Neural cell (in vitro differentiated cells): Measurements from ENCODE around the gene MAP3K20. TPM values are rescaled to one million over a fixed set of nuclear protein-coding genes. Genes with fewer than 3 reads are reported as not detected.

ENCODE experiments used
- H2AFZ ChIP-seq: fragments of 200-600, 300-800 bp; sonication (generic), shearing (Covaris generic); 2 replicates; pipeline ENCODE4 v1.6.0; 2014; ENCODE audit warnings: low read depth, mild to moderate bottlenecking, antibody characterized with exemption, low read length, moderate library complexity
- H3F3A ChIP-seq: fragments of 200-600 bp; shearing (Covaris generic); 2 replicates; pipeline ENCODE4 v1.6.1; 2016; ENCODE audit warnings: mild to moderate bottlenecking, moderate library complexity, mixed read lengths, antibody characterized with exemption, low read length; ENCODE audit not compliant: insufficient read depth, poor library complexity, severe bottlenecking
- H3K27ac ChIP-seq: fragments of 200-600, 300-800 bp; sonication (generic), shearing (Covaris generic); 2 replicates; pipeline ENCODE4 v1.5.1; 2014; ENCODE audit warnings: mild to moderate bottlenecking, low read length, moderate library complexity
- H3K27me3 ChIP-seq: fragments of 300-800, 200-600 bp; sonication (generic), shearing (Covaris generic); 2 replicates; pipeline ENCODE4 v1.6.0; 2014; ENCODE audit warnings: mild to moderate bottlenecking, low read depth, low read length, moderate library complexity; ENCODE audit not compliant: insufficient read depth
- H3K36me3 ChIP-seq: fragments of 300-800, 200-600 bp; sonication (generic), shearing (Covaris generic); 2 replicates; pipeline ENCODE4 v1.5.1; 2014; ENCODE audit warnings: mild to moderate bottlenecking, antibody characterized with exemption, low read length, moderate library complexity; ENCODE audit not compliant: insufficient read depth
- H3K4me2 ChIP-seq: fragments of 300-800, 200-600 bp; sonication (generic), shearing (Covaris generic); 2 replicates; pipeline ENCODE4 v1.6.0; 2014; ENCODE audit warnings: mild to moderate bottlenecking, low read length
- H3K4me3 ChIP-seq: fragments of 300-800, 200-600 bp; sonication (generic), shearing (Covaris generic); 2 replicates; pipeline ENCODE4 v1.5.1; 2014; ENCODE audit warnings: mild to moderate bottlenecking, low read length, moderate library complexity
- H3K79me2 ChIP-seq: fragments of 200-600 bp; shearing (Covaris generic); replicated peaks from 2 replicates; pipeline ENCODE4 v1.6.0; 2014; ENCODE audit warnings: mild to moderate bottlenecking, low read length, moderate library complexity; ENCODE audit not compliant: insufficient read depth
- H3K9ac ChIP-seq: fragments of 300-800, 200-600 bp; sonication (generic), shearing (Covaris generic); 2 replicates; pipeline ENCODE4 v1.6.1; 2016; ENCODE audit warnings: mild to moderate bottlenecking, low read length, mixed read lengths
- H3K9me2 ChIP-seq: fragments of 200-600 bp; shearing (Covaris generic); 2 replicates; pipeline ENCODE4 v1.6.1; 2016; ENCODE audit warnings: mild to moderate bottlenecking, low read length, mixed read lengths; ENCODE audit not compliant: insufficient read depth
- H3K9me3 ChIP-seq: fragments of 200-600, 300-800 bp; sonication (generic), shearing (Covaris generic); 2 replicates; pipeline ENCODE4 v1.6.1; 2016; ENCODE audit warnings: mild to moderate bottlenecking, mixed run types, low read length, moderate library complexity, mixed read lengths
- H4K20me1 ChIP-seq: fragments of 200-600 bp; shearing (Covaris generic); 2 replicates; pipeline ENCODE4 v1.6.1; 2016; ENCODE audit warnings: mild to moderate bottlenecking, mixed run types; ENCODE audit not compliant: insufficient read depth
- CTCF ChIP-seq: fragments of 450-650 bp; IDR thresholded peaks from 2 replicates; pipeline ENCODE4 v1.5.1; 2014; ENCODE audit warnings: antibody characterized with exemption, mild to moderate bottlenecking, moderate library complexity; ENCODE audit not compliant: poor library complexity, severe bottlenecking
- EP300 ChIP-seq: fragments of 450-650 bp; conservative IDR thresholded peaks from 2 replicates; pipeline ENCODE4 v1.6.1; 2014; ENCODE audit warnings: antibody characterized with exemption, mild to moderate bottlenecking, moderate library complexity; ENCODE audit not compliant: poor library complexity, severe bottlenecking
- EZH2 ChIP-seq: fragments of 200-600, 300-800 bp; shearing (Covaris generic), sonication (generic); IDR thresholded peaks from 2 replicates; pipeline ENCODE4 v1.6.1; 2014; ENCODE audit warnings: antibody characterized with exemption, low read length, borderline replicate concordance, mild to moderate bottlenecking; ENCODE audit not compliant: insufficient read depth, poor library complexity, severe bottlenecking
- MXI1 ChIP-seq: fragments of 450-650 bp; conservative IDR thresholded peaks from 2 replicates; pipeline ENCODE4 v1.6.1; 2014; ENCODE audit warnings: antibody characterized with exemption, mild to moderate bottlenecking; ENCODE audit not compliant: poor library complexity, severe bottlenecking
- POLR2AphosphoS5 ChIP-seq: IDR thresholded peaks from 2 replicates; pipeline ENCODE4 v1.6.1; 2012
- RAD21 ChIP-seq: fragments of 450-650 bp; conservative IDR thresholded peaks from 2 replicates; pipeline ENCODE4 v1.6.1; 2014; ENCODE audit warnings: antibody characterized with exemption, mild to moderate bottlenecking, moderate library complexity
- REST ChIP-seq: IDR thresholded peaks from 2 replicates; pipeline ENCODE4 v1.6.1; 2012; ENCODE audit warnings: borderline replicate concordance
- SMC3 ChIP-seq: fragments of 450-650 bp; conservative IDR thresholded peaks from 2 replicates; pipeline ENCODE4 v1.6.1; 2014; ENCODE audit warnings: antibody characterized with exemption, mild to moderate bottlenecking, moderate library complexity; ENCODE audit not compliant: poor library complexity
- TAF1 ChIP-seq: IDR thresholded peaks from 2 replicates; pipeline ENCODE4 v1.6.1; 2012; ENCODE audit warnings: low read depth
- polyA plus RNA-seq: library from polyadenylated mRNA; depleted of rRNA; stranded (reverse); fragments of >200 nt; gene quantifications from 2 replicates; pipeline ENCODE4 v1.2.3, GENCODE V29; 2014

MAP3K20 gene
- polyA plus RNA-seq, 1 donor from 2014 or later, result 0.48 TPM

- H3K9ac ChIP-seq, result no peak overlapping the region
- no peaks in the 10 kb centered on the region for H3K9me3 ChIP-seq
- no peak overlapping the region for H3K4me2 ChIP-seq
- H3K36me3 ChIP-seq, result no peaks in the 10 kb centered on the region
- no peak overlapping the region for H3K4me3 ChIP-seq
- no peaks in the 10 kb centered on the region for H3K79me2 ChIP-seq
- H2AFZ ChIP-seq, result no peak overlapping the region
- TF ChIP-seq MXI1 (no peak), TAF1 (no peak), REST (no peak), CTCF (no peak), EZH2 (no peak), EP300 (no peak), SMC3 (no peak), RAD21 (no peak), POLR2AphosphoS5 (no peak)
- no peaks in the 10 kb centered on the region for H3F3A ChIP-seq
- H4K20me1 ChIP-seq, result no peaks in the 10 kb centered on the region
- H3K27me3 ChIP-seq, result no peaks in the 10 kb centered on the region
- no peaks in the 10 kb centered on the region for H3K9me2 ChIP-seq
- no peak overlapping the region for H3K27ac ChIP-seq
Measured at GRCh38 chr2:173150087-173150486, 74.4 kb downstream of the MAP3K20 start.

GRCh38 chr2:173150963-173151362 is 75.3 kb downstream of the MAP3K20 start:
- H3K4me2 ChIP-seq, result no peak overlapping the region
- no peak overlapping the region for H3K27ac ChIP-seq
- H3F3A ChIP-seq, result no peaks in the 10 kb centered on the region
- H2AFZ ChIP-seq, result no peak overlapping the region
- H3K9ac ChIP-seq, result no peak overlapping the region
- no peaks in the 10 kb centered on the region for H3K9me3 ChIP-seq
- H3K9me2 ChIP-seq, result no peaks in the 10 kb centered on the region
- no peaks in the 10 kb centered on the region for H3K27me3 ChIP-seq
- H3K79me2 ChIP-seq, result no peaks in the 10 kb centered on the region
- H3K4me3 ChIP-seq, result no peak overlapping the region
- H3K36me3 ChIP-seq, result no peaks in the 10 kb centered on the region
- no peaks in the 10 kb centered on the region for H4K20me1 ChIP-seq
- no peak for TF ChIP-seq EP300
- TF ChIP-seq CTCF, result no peak
- TF ChIP-seq REST, result no peak
- no peak for TF ChIP-seq SMC3
- no peak for TF ChIP-seq RAD21
- no peak for TF ChIP-seq EZH2
- TF ChIP-seq POLR2AphosphoS5, result no peak
- TF ChIP-seq TAF1, result no peak
- TF ChIP-seq MXI1, result no peak
